HG03354 (cell line): ENCODE measurements around the gene LGALS8.
"Not testable (repeated sequence)": the region's sequence is repeated elsewhere in the genome, so short reads cannot be mapped to it uniquely, and the experiment has no call there.

Experiments used
- ATAC-seq: cut with Tn5 transposase; IDR thresholded peaks from one replicate; pipeline ENCODE4 v1.9.1; 2021; ENCODE audit warnings: mild to moderate bottlenecking; ENCODE audit not compliant: unreplicated experiment, poor library complexity, severe bottlenecking

Gene LGALS8

GRCh38 chr1:236523704-236524141 is at the start of gene LGALS8:
Gene LGALS8, plus strand, starts transcription at chr1:236523982. Its CDS starts 2,089 bp downstream, at chr1:236526071.
- ATAC-seq = peak; percentile 61

GRCh38 chr1:236476019-236476418 is 47.8 kb upstream of the LGALS8 start:
- ATAC-seq = no peak

- ATAC-seq = no peak
Measured at GRCh38 chr1:236480758-236481436, 42.9 kb upstream of the LGALS8 start.

GRCh38 chr1:236484310-236484971 is 39.3 kb upstream of the LGALS8 start:
- no peak for ATAC-seq

GRCh38 chr1:236486356-236487002 is 37.3 kb upstream of the LGALS8 start:
- no peak for ATAC-seq

GRCh38 chr1:236489161-236489560 is 34.6 kb upstream of the LGALS8 start:
- not testable (repeated sequence) for ATAC-seq

GRCh38 chr1:236489710-236490377 is 33.9 kb upstream of the LGALS8 start:
- ATAC-seq = no peak

- no peak for ATAC-seq
Measured at GRCh38 chr1:236491469-236492136, 32.2 kb upstream of the LGALS8 start.

- ATAC-seq = no peak
Measured at GRCh38 chr1:236492378-236492777, 31.4 kb upstream of the LGALS8 start.

- ATAC-seq = no peak
Measured at GRCh38 chr1:236494082-236494481, 29.7 kb upstream of the LGALS8 start.

- ATAC-seq = no peak
Measured at GRCh38 chr1:236494586-236495466, 29.0 kb upstream of the LGALS8 start.

- no peak for ATAC-seq
Measured at GRCh38 chr1:236495467-236496112, 28.2 kb upstream of the LGALS8 start.

GRCh38 chr1:236497908-236498307 is 25.9 kb upstream of the LGALS8 start:
- ATAC-seq = no peak

- no peak for ATAC-seq
Measured at GRCh38 chr1:236501093-236501492, 22.7 kb upstream of the LGALS8 start.

- no peak for ATAC-seq
Measured at GRCh38 chr1:236502579-236502971, 21.2 kb upstream of the LGALS8 start.

GRCh38 chr1:236502972-236503639 is 20.7 kb upstream of the LGALS8 start:
- ATAC-seq = no peak

- not testable (repeated sequence) for ATAC-seq
Measured at GRCh38 chr1:236504338-236504737, 19.4 kb upstream of the LGALS8 start.
